GM23338 (cell line): ENCODE data around the gene EBI3.

Experiments
- EZH2 ChIP-seq: fragments of 200-600 bp; sonication (generic); IDR thresholded peaks from one replicate; pipeline ENCODE4 v1.8.0; 2017; ENCODE audit warnings: antibody characterized with exemption, mild to moderate bottlenecking, low read depth; ENCODE audit not compliant: unreplicated experiment
- EZH2phosphoT487 ChIP-seq: fragments of 200-600 bp; sonication (generic); IDR thresholded peaks from one replicate; pipeline ENCODE4 v1.8.1; 2018; ENCODE audit warnings: antibody characterized with exemption; ENCODE audit not compliant: unreplicated experiment
- JUNB ChIP-seq: IDR thresholded peaks from one replicate; pipeline ENCODE4 v1.6.1; 2016; ENCODE audit warnings: antibody characterized with exemption; ENCODE audit not compliant: unreplicated experiment
- NANOG ChIP-seq: IDR thresholded peaks from 2 replicates; pipeline ENCODE4 v1.6.1; 2016; ENCODE audit warnings: antibody characterized with exemption, borderline replicate concordance
- POLR2AphosphoS5 ChIP-seq: IDR thresholded peaks from 2 replicates; pipeline ENCODE4 v1.6.1; 2016; ENCODE audit warnings: antibody characterized with exemption, low read depth
- ZNF114 ChIP-seq: fragments of 250-450 bp; sonication (Bioruptor Pico); IDR thresholded peaks from 2 replicates; pipeline ENCODE4 v1.5.0; 2020; ENCODE audit warnings: mild to moderate bottlenecking, moderate library complexity
- TF ChIP-seq, protein P1 (sequence below), 2 experiments: fragments of 200-600 bp in 1 of 2; sonication (generic) in 1 of 2; conservative IDR thresholded peaks; 2 replicates each; pipeline versions ENCODE4 v1.5.1 to v1.6.1; 2016 to 2017; ENCODE audit warnings: antibody characterized with exemption in 2 of 2, low read depth in 2 of 2, mild to moderate bottlenecking in 2 of 2, moderate library complexity in 1 of 2
- TF ChIP-seq, protein P2 (sequence below): IDR thresholded peaks from one replicate; pipeline ENCODE4 v1.6.1; 2018; ENCODE audit warnings: antibody characterized with exemption; ENCODE audit not compliant: unreplicated experiment

DNA sequence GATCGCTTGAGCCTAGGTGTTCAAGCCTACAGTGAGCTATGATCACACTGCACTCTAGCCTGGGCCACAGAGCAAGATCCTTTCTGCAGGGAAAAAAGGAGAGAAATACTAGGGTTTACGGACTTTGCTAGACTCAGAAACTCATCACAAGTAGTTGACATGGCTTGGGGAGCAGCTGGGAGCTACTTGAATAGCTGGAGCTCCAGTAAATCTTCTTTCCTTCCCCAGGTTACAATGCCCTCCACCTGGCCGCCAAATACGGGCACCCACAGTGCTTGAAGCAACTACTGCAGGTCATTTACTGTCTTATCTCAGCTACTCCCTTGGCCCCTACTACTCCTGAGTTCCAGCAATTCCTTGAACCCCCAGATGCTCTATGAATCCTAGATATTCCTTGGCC is 27.5 kb upstream of the EBI3 start:
- TF ChIP-seq POLR2AphosphoS5 = no peak
- TF ChIP-seq, protein P1, sequence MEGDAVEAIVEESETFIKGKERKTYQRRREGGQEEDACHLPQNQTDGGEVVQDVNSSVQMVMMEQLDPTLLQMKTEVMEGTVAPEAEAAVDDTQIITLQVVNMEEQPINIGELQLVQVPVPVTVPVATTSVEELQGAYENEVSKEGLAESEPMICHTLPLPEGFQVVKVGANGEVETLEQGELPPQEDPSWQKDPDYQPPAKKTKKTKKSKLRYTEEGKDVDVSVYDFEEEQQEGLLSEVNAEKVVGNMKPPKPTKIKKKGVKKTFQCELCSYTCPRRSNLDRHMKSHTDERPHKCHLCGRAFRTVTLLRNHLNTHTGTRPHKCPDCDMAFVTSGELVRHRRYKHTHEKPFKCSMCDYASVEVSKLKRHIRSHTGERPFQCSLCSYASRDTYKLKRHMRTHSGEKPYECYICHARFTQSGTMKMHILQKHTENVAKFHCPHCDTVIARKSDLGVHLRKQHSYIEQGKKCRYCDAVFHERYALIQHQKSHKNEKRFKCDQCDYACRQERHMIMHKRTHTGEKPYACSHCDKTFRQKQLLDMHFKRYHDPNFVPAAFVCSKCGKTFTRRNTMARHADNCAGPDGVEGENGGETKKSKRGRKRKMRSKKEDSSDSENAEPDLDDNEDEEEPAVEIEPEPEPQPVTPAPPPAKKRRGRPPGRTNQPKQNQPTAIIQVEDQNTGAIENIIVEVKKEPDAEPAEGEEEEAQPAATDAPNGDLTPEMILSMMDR (conservative IDR thresholded peaks at IDR 0.05; ENCODE audit: low read depth in 2 of 2) = no peak
- no peak for TF ChIP-seq EZH2phosphoT487
- TF ChIP-seq, protein P2, sequence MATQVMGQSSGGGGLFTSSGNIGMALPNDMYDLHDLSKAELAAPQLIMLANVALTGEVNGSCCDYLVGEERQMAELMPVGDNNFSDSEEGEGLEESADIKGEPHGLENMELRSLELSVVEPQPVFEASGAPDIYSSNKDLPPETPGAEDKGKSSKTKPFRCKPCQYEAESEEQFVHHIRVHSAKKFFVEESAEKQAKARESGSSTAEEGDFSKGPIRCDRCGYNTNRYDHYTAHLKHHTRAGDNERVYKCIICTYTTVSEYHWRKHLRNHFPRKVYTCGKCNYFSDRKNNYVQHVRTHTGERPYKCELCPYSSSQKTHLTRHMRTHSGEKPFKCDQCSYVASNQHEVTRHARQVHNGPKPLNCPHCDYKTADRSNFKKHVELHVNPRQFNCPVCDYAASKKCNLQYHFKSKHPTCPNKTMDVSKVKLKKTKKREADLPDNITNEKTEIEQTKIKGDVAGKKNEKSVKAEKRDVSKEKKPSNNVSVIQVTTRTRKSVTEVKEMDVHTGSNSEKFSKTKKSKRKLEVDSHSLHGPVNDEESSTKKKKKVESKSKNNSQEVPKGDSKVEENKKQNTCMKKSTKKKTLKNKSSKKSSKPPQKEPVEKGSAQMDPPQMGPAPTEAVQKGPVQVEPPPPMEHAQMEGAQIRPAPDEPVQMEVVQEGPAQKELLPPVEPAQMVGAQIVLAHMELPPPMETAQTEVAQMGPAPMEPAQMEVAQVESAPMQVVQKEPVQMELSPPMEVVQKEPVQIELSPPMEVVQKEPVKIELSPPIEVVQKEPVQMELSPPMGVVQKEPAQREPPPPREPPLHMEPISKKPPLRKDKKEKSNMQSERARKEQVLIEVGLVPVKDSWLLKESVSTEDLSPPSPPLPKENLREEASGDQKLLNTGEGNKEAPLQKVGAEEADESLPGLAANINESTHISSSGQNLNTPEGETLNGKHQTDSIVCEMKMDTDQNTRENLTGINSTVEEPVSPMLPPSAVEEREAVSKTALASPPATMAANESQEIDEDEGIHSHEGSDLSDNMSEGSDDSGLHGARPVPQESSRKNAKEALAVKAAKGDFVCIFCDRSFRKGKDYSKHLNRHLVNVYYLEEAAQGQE = no peak
- TF ChIP-seq JUNB = no peak
- no peak for TF ChIP-seq NANOG
- TF ChIP-seq EZH2 = no peak
- TF ChIP-seq ZNF114 = no peak
